ENCODE measurements around the gene CYB5B. TPM values are rescaled to one million over a fixed set of nuclear protein-coding genes. Genes with fewer than 3 reads are reported as not detected.

The CYB5B gene
- total RNA-seq, 1 experiment from 2014 or later: 242 TPM

- Histone ChIP-seq H3K4me3 (ENCODE audit: low read depth, low read length, poor library complexity, severe bottlenecking) (no peak overlapping the region), H3K9me3 (ENCODE audit: low read depth, low read length, poor library complexity, severe bottlenecking) (no peaks in the 10 kb centered on the region), H3K27ac (ENCODE audit: low read depth, low read length, poor library complexity, severe bottlenecking) (no peak overlapping the region), H3K4me1 (ENCODE audit: insufficient read depth, low read length, poor library complexity, severe bottlenecking) (peaks cover 14% of the 10 kb centered on the region), H3K27me3 (replicated peaks; ENCODE audit: insufficient read depth, low read depth, low read length, poor library complexity) (no peaks in the 10 kb centered on the region), H3K36me3 (ENCODE audit: insufficient read depth, low read length, poor library complexity, severe bottlenecking) (peaks cover 10% of the 10 kb centered on the region)
- BruUV-seq (replicated peaks): TSS peak; percentile 23
- ChIA-PET POLR2A (ENCODE audit: low non-redundant PET) (no interaction called here), CTCF (no interaction called here)
- intact Hi-C loops (cut with micrococcal nuclease; ENCODE audit: unreplicated experiment): no loop called here
- TF ChIP-seq EZH2 (IDR thresholded peaks at IDR 0.05; ENCODE audit: borderline replicate concordance, low read depth, low read length, poor library complexity, severe bottlenecking) (no peak), CTCF (conservative IDR thresholded peaks at IDR 0.05; ENCODE audit: low read depth, low read length) (no peak)
- no peak for DNase-seq (ENCODE audit: low spot score)
These were observed 26.7 kb downstream of the CYB5B start for GRCh38 chr16:69451166-69451565.

- DNase-seq (ENCODE audit: low spot score): no peak
- no peaks in the 10 kb centered on the region for H3K27me3 ChIP-seq (replicated peaks; ENCODE audit: insufficient read depth, low read depth, low read length, poor library complexity)
- intact Hi-C loops (cut with micrococcal nuclease; ENCODE audit: unreplicated experiment): no loop called here
- POLR2A ChIA-PET (ENCODE audit: low non-redundant PET): no interaction called here
- H3K4me3 ChIP-seq (ENCODE audit: low read depth, low read length, poor library complexity, severe bottlenecking): no peak overlapping the region
- BruUV-seq (replicated peaks): no TSS peak
- H3K36me3 ChIP-seq (ENCODE audit: insufficient read depth, low read length, poor library complexity, severe bottlenecking): peaks cover 16% of the 10 kb centered on the region
- TF ChIP-seq EZH2 (IDR thresholded peaks at IDR 0.05; ENCODE audit: borderline replicate concordance, low read depth, low read length, poor library complexity, severe bottlenecking): no peak
- no peak for TF ChIP-seq CTCF (conservative IDR thresholded peaks at IDR 0.05; ENCODE audit: low read depth, low read length)
- H3K27ac ChIP-seq (ENCODE audit: low read depth, low read length, poor library complexity, severe bottlenecking): no peak overlapping the region
- H3K4me1 ChIP-seq (ENCODE audit: insufficient read depth, low read length, poor library complexity, severe bottlenecking): peaks cover 4% of the 10 kb centered on the region
- CTCF ChIA-PET: no interaction called here
- H3K9me3 ChIP-seq (ENCODE audit: low read depth, low read length, poor library complexity, severe bottlenecking): no peaks in the 10 kb centered on the region
These were observed 29.5 kb downstream of the CYB5B start for GRCh38 chr16:69453936-69454335.

GRCh38 chr16:69463876-69464275, 39.5 kb downstream of the CYB5B start:
- TF ChIP-seq EZH2 (IDR thresholded peaks at IDR 0.05; ENCODE audit: borderline replicate concordance, low read depth, low read length, poor library complexity, severe bottlenecking) (no peak), CTCF (conservative IDR thresholded peaks at IDR 0.05; ENCODE audit: low read depth, low read length) (no peak)
- Histone ChIP-seq H3K36me3 (ENCODE audit: insufficient read depth, low read length, poor library complexity, severe bottlenecking) (peaks cover 24% of the 10 kb centered on the region), H3K4me1 (ENCODE audit: insufficient read depth, low read length, poor library complexity, severe bottlenecking) (peaks cover 21% of the 10 kb centered on the region), H3K4me3 (ENCODE audit: low read depth, low read length, poor library complexity, severe bottlenecking) (no peak overlapping the region), H3K27me3 (replicated peaks; ENCODE audit: insufficient read depth, low read depth, low read length, poor library complexity) (no peaks in the 10 kb centered on the region), H3K27ac (ENCODE audit: low read depth, low read length, poor library complexity, severe bottlenecking) (no peak overlapping the region), H3K9me3 (ENCODE audit: low read depth, low read length, poor library complexity, severe bottlenecking) (no peaks in the 10 kb centered on the region)
- BruUV-seq (replicated peaks): no TSS peak
- intact Hi-C loops (cut with micrococcal nuclease; ENCODE audit: unreplicated experiment): no loop called here
- ChIA-PET POLR2A (ENCODE audit: low non-redundant PET) (no interaction called here), CTCF (no interaction called here)
- DNase-seq (ENCODE audit: low spot score): no peak
